ENCODE data around the gene COX20.
A peak's percentile ranks its signal among the peaks of the same experiment; 100 is the strongest.
"Not testable (repeated sequence)": the region's sequence is repeated elsewhere in the genome, so short reads cannot be mapped to it uniquely, and the experiment has no call there.

The COX20 gene

GRCh38 chr1:244835276-244836134, at the start of gene COX20:
Gene COX20, plus strand, starts transcription at chr1:244835658. Its CDS starts 57 bp downstream, at chr1:244835715.
- DNase-seq (ENCODE audit: low spot score) = peak; percentile 86

- no peak for DNase-seq (ENCODE audit: low spot score)
These were observed 46.8 kb upstream of the COX20 start for GRCh38 chr1:244788493-244789275.

- DNase-seq (ENCODE audit: low spot score) = no peak
These were observed 46.2 kb upstream of the COX20 start for GRCh38 chr1:244789276-244789580.

- no peak for DNase-seq (ENCODE audit: low spot score)
These were observed 45.7 kb upstream of the COX20 start for GRCh38 chr1:244789731-244790130.

- no peak for DNase-seq (ENCODE audit: low spot score)
These were observed 44.4 kb upstream of the COX20 start for GRCh38 chr1:244791061-244791460.

GRCh38 chr1:244792188-244792850, 43.1 kb upstream of the COX20 start:
- DNase-seq (ENCODE audit: low spot score) = no peak

- DNase-seq (ENCODE audit: low spot score) = no peak
These were observed 41.4 kb upstream of the COX20 start for GRCh38 chr1:244794071-244794470.

- not testable (repeated sequence) for DNase-seq (ENCODE audit: low spot score)
These were observed 40.9 kb upstream of the COX20 start for GRCh38 chr1:244794516-244794915.

- DNase-seq (ENCODE audit: low spot score) = peak; percentile 74
These were observed 38.6 kb upstream of the COX20 start for GRCh38 chr1:244796719-244797406.

- no peak for DNase-seq (ENCODE audit: low spot score)
These were observed 34.6 kb upstream of the COX20 start for GRCh38 chr1:244800821-244801220.

GRCh38 chr1:244801246-244801645, 34.2 kb upstream of the COX20 start:
- DNase-seq (ENCODE audit: low spot score) = peak; percentile 24

GRCh38 chr1:244802041-244802440, 33.4 kb upstream of the COX20 start:
- DNase-seq (ENCODE audit: low spot score) = no peak

- no peak for DNase-seq (ENCODE audit: low spot score)
These were observed 32.8 kb upstream of the COX20 start for GRCh38 chr1:244802556-244803239.

- no peak for DNase-seq (ENCODE audit: low spot score)
These were observed 30.6 kb upstream of the COX20 start for GRCh38 chr1:244804841-244805240.

- DNase-seq (ENCODE audit: low spot score) = no peak
These were observed 28.3 kb upstream of the COX20 start for GRCh38 chr1:244807138-244807537.

GRCh38 chr1:244810221-244810620, 25.2 kb upstream of the COX20 start:
- DNase-seq (ENCODE audit: low spot score) = no peak

GRCh38 chr1:244813327-244813726, 22.1 kb upstream of the COX20 start:
- no peak for DNase-seq (ENCODE audit: low spot score)

- no peak for DNase-seq (ENCODE audit: low spot score)
These were observed 19.8 kb upstream of the COX20 start for GRCh38 chr1:244815600-244816099.

- no peak for DNase-seq (ENCODE audit: low spot score)
These were observed 18.0 kb upstream of the COX20 start for GRCh38 chr1:244817415-244817894.

GRCh38 chr1:244820131-244820530, 15.3 kb upstream of the COX20 start:
- DNase-seq (ENCODE audit: low spot score) = no peak

GRCh38 chr1:244821134-244821533, 14.3 kb upstream of the COX20 start:
- no peak for DNase-seq (ENCODE audit: low spot score)

Measured in hematopoietic multipotent progenitor cell treated with erythropoietin and hydrocortisone succinate and interleukin-3 and kit ligand, for 17 days (in vitro differentiated cells).